Right ventricle myocardium superior (tissue), 1 donor: ENCODE results near the gene KLHL30. TPM values are rescaled to one million over a fixed set of nuclear protein-coding genes. Genes with fewer than 3 reads are reported as not detected.
"Not testable (repeated sequence)": the region's sequence is repeated elsewhere in the genome, so short reads cannot be mapped to it uniquely, and the experiment has no call there.

Experiments used
- ATAC-seq: fragments of 200-7000 bp; cut with Tn5 transposase; one replicate; pipeline ENCODE4 v1.9.1; 2020; ENCODE audit warnings: mild to moderate bottlenecking; ENCODE audit not compliant: poor library complexity
- DNase-seq: peaks from one replicate; pipeline ENCODE4 v3.0.0-alpha.2; 2020
- intact Hi-C: fragments of 100-400 bp; cut with DNase I; formaldehyde crosslinking; loops from one replicate; pipeline ENCODE4 v1.11.2; 2022
- total RNA-seq: library from RNA; stranded (reverse); fragmentation: NEBNext Ultra II Directional; extraction: Animal tissue kit (Norgen Biotek cat#: 25700); gene quantifications from one replicate; pipeline ENCODE4 v1.2.1, GENCODE V29; 2021
- donor health status: DM: no; HTN: yes; CAD: no; lungs with severe emphysema.

Gene KLHL30
- total RNA-seq, 1 donor from 2014 or later, result 20.0 TPM

GRCh38 chr2:238165288-238165921 is 26.9 kb downstream of the KLHL30 start:
- ATAC-seq (no peak), DNase-seq (peak; percentile 35)
- intact Hi-C loops, result no loop called here

GRCh38 chr2:238166391-238167343 is 28.2 kb downstream of the KLHL30 start:
- DNase-seq (no peak), ATAC-seq (no peak)
- intact Hi-C loops, result no loop called here

GRCh38 chr2:238167344-238167715 is 28.9 kb downstream of the KLHL30 start:
- intact Hi-C loops, result no loop called here
- ATAC-seq (no peak), DNase-seq (no peak)

- intact Hi-C loops, result no loop called here
- ATAC-seq (no peak), DNase-seq (no peak)
Measured at GRCh38 chr2:238167761-238168160, 29.3 kb downstream of the KLHL30 start.

- no peak for ATAC-seq
- intact Hi-C loops, result no loop called here
- DNase-seq, result no peak
Measured at GRCh38 chr2:238168196-238169047, 30.0 kb downstream of the KLHL30 start.

GRCh38 chr2:238169048-238169707 is 30.7 kb downstream of the KLHL30 start:
- DNase-seq, result no peak
- peak; percentile 48 for ATAC-seq
- intact Hi-C loops, result no loop called here

GRCh38 chr2:238169708-238170251 is 31.3 kb downstream of the KLHL30 start:
- peak; percentile 51 for ATAC-seq
- no peak for DNase-seq
- intact Hi-C loops, result no loop called here

- intact Hi-C loops, result no loop called here
- DNase-seq (no peak), ATAC-seq (no peak)
Measured at GRCh38 chr2:238170386-238171071, 32.1 kb downstream of the KLHL30 start.

- DNase-seq, ATAC-seq, intact Hi-C loops: not testable (repeated sequence)
Measured at GRCh38 chr2:238171072-238171431, 32.6 kb downstream of the KLHL30 start.

- no peak for ATAC-seq
Measured at GRCh38 chr2:238171575-238172187, 33.2 kb downstream of the KLHL30 start.

GRCh38 chr2:238172439-238172838 is 34.0 kb downstream of the KLHL30 start:
- ATAC-seq (no peak), DNase-seq (no peak)
- intact Hi-C loops, result no loop called here

More at GRCh38 chr2:238171575-238172187, 33.2 kb downstream of the KLHL30 start:
- intact Hi-C loops, result no loop called here
- no peak for DNase-seq

- ATAC-seq, result no peak
- intact Hi-C loops, result no loop called here
- no peak for DNase-seq
Measured at GRCh38 chr2:238173692-238174091, 35.2 kb downstream of the KLHL30 start.

GRCh38 chr2:238174291-238174690 is 35.8 kb downstream of the KLHL30 start:
- intact Hi-C loops, result no loop called here
- no peak for DNase-seq

GRCh38 chr2:238174701-238175100 is 36.2 kb downstream of the KLHL30 start:
- DNase-seq (no peak), ATAC-seq (no peak)
- intact Hi-C loops, result no loop called here

More at GRCh38 chr2:238174291-238174690, 35.8 kb downstream of the KLHL30 start:
- no peak for ATAC-seq

GRCh38 chr2:238176613-238177012 is 38.1 kb downstream of the KLHL30 start:
- ATAC-seq (no peak), DNase-seq (no peak)
- intact Hi-C loops, result no loop called here

- intact Hi-C loops, result no loop called here
- no peak for ATAC-seq
- DNase-seq, result no peak
Measured at GRCh38 chr2:238180554-238180953, 42.1 kb downstream of the KLHL30 start.

GRCh38 chr2:238182362-238182761 is 43.9 kb downstream of the KLHL30 start:
- ATAC-seq (no peak), DNase-seq (no peak)
- intact Hi-C loops, result no loop called here
